Measurements from ENCODE around the gene FXN.

FXN gene

GRCh38 chr9:69066955-69067354 lies 31.4 kb downstream of the FXN start:
- no peak for ATAC-seq (ENCODE audit: insufficient read depth, low read depth)

DNA sequence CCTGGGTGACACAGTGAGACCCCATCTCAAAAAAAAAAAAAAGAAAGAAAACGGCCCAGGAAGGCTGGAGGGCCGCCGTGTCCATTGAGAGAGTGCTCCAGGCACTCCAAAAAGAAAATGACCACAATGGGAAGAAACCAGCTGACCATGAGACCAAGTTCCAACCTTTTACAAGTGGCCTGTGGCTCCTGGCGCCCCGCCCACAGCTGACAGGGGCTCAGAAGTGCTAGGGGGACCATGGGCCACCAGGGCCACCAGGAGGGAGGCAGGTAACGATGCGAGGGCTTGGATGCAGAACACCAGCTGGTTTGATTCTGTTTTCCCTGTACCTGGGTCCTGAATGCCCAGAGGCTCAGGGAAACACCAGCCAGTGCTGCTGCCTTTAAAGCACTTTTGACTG lies 34.6 kb downstream of the FXN start:
- Histone ChIP-seq H3K36me3 (ENCODE audit: insufficient read depth, low read length) (peaks cover 19% of the 10 kb centered on the region; the same call in 1 of the 2 replicates), H2AFZ (ENCODE audit: low read depth, low read length) (no peak overlapping the region), H3K9me3 (ENCODE audit: insufficient read depth, low read length, severe bottlenecking) (no peaks in the 10 kb centered on the region), H4K20me1 (ENCODE audit: insufficient read depth, low read length) (no peaks in the 10 kb centered on the region), H3K9ac (ENCODE audit: low read depth, low read length) (no peak overlapping the region), H3K4me2 (ENCODE audit: insufficient read depth, low read length) (no peak overlapping the region), H3K79me2 (ENCODE audit: insufficient read depth, low read length) (no peaks in the 10 kb centered on the region), H3K27me3 (ENCODE audit: insufficient read depth, low read length, poor library complexity) (no peaks in the 10 kb centered on the region), H3K4me1 (ENCODE audit: insufficient read depth, low read length) (no peaks in the 10 kb centered on the region), H3K4me3 (ENCODE audit: low read depth in 1 of 2, low read length in 2 of 2) (no peak overlapping the region), H3K27ac (ENCODE audit: low read length) (no peak overlapping the region)
- ATAC-seq (ENCODE audit: insufficient read depth, low read depth): no peak
- DNase-seq: no peak
- TF ChIP-seq EZH2 (IDR thresholded peaks at IDR 0.05; ENCODE audit: borderline replicate concordance, low read depth, low read length, severe bottlenecking): no peak
- TF ChIP-seq CTCF (IDR thresholded peaks at IDR 0.05; ENCODE audit: borderline replicate concordance, extremely low read depth, low read length, poor library complexity, severe bottlenecking): no peak

More at GRCh38 chr9:69066955-69067354, 31.4 kb downstream of the FXN start:
- Histone ChIP-seq H3K27me3 (ENCODE audit: insufficient read depth, low read length, poor library complexity) (no peaks in the 10 kb centered on the region), H3K9me3 (ENCODE audit: insufficient read depth, low read length, severe bottlenecking) (no peaks in the 10 kb centered on the region), H3K4me1 (ENCODE audit: insufficient read depth, low read length) (no peaks in the 10 kb centered on the region), H3K9ac (ENCODE audit: low read depth, low read length) (no peak overlapping the region), H4K20me1 (ENCODE audit: insufficient read depth, low read length) (no peaks in the 10 kb centered on the region), H3K27ac (ENCODE audit: low read length) (no peak overlapping the region), H3K79me2 (ENCODE audit: insufficient read depth, low read length) (no peaks in the 10 kb centered on the region), H3K4me3 (ENCODE audit: low read depth in 1 of 2, low read length in 2 of 2) (no peak overlapping the region), H3K36me3 (ENCODE audit: insufficient read depth, low read length) (peaks cover 23% of the 10 kb centered on the region; the same call in 1 of the 2 replicates), H2AFZ (ENCODE audit: low read depth, low read length) (no peak overlapping the region), H3K4me2 (ENCODE audit: insufficient read depth, low read length) (no peak overlapping the region)
- no peak for TF ChIP-seq EZH2 (IDR thresholded peaks at IDR 0.05; ENCODE audit: borderline replicate concordance, low read depth, low read length, severe bottlenecking)
- TF ChIP-seq CTCF (IDR thresholded peaks at IDR 0.05; ENCODE audit: borderline replicate concordance, extremely low read depth, low read length, poor library complexity, severe bottlenecking): no peak
- no peak for DNase-seq

- Histone ChIP-seq H3K4me1 (ENCODE audit: insufficient read depth, low read length) (no peaks in the 10 kb centered on the region), H3K27ac (ENCODE audit: low read length) (no peak overlapping the region), H3K9me3 (ENCODE audit: insufficient read depth, low read length, severe bottlenecking) (no peaks in the 10 kb centered on the region), H2AFZ (ENCODE audit: low read depth, low read length) (no peak overlapping the region), H4K20me1 (ENCODE audit: insufficient read depth, low read length) (no peaks in the 10 kb centered on the region), H3K4me3 (ENCODE audit: low read depth in 1 of 2, low read length in 2 of 2) (no peak overlapping the region), H3K9ac (ENCODE audit: low read depth, low read length) (no peak overlapping the region), H3K4me2 (ENCODE audit: insufficient read depth, low read length) (no peak overlapping the region), H3K36me3 (ENCODE audit: insufficient read depth, low read length) (peaks cover 19% of the 10 kb centered on the region; the same call in 1 of the 2 replicates), H3K79me2 (ENCODE audit: insufficient read depth, low read length) (no peaks in the 10 kb centered on the region), H3K27me3 (ENCODE audit: insufficient read depth, low read length, poor library complexity) (no peaks in the 10 kb centered on the region)
- DNase-seq: no peak
- TF ChIP-seq CTCF (IDR thresholded peaks at IDR 0.05; ENCODE audit: borderline replicate concordance, extremely low read depth, low read length, poor library complexity, severe bottlenecking): no peak
- TF ChIP-seq EZH2 (IDR thresholded peaks at IDR 0.05; ENCODE audit: borderline replicate concordance, low read depth, low read length, severe bottlenecking): no peak
- ATAC-seq (ENCODE audit: insufficient read depth, low read depth): no peak
These were observed 35.5 kb downstream of the FXN start for GRCh38 chr9:69071059-69071458.

- H4K20me1 ChIP-seq (ENCODE audit: insufficient read depth, low read length): no peaks in the 10 kb centered on the region
- H3K27ac ChIP-seq (ENCODE audit: low read length): no peak overlapping the region
- H2AFZ ChIP-seq (ENCODE audit: low read depth, low read length): no peak overlapping the region
- H3K4me2 ChIP-seq (ENCODE audit: insufficient read depth, low read length): no peak overlapping the region
- H3K9me3 ChIP-seq (ENCODE audit: insufficient read depth, low read length, severe bottlenecking): no peaks in the 10 kb centered on the region
- ATAC-seq (ENCODE audit: insufficient read depth, low read depth) (no peak), DNase-seq (no peak)
- peaks cover 4% of the 10 kb centered on the region; the same call in 1 of the 2 replicates for H3K36me3 ChIP-seq (ENCODE audit: insufficient read depth, low read length)
- no peak overlapping the region for H3K9ac ChIP-seq (ENCODE audit: low read depth, low read length)
- TF ChIP-seq EZH2 (IDR thresholded peaks at IDR 0.05; ENCODE audit: borderline replicate concordance, low read depth, low read length, severe bottlenecking) (no peak), CTCF (IDR thresholded peaks at IDR 0.05; ENCODE audit: borderline replicate concordance, extremely low read depth, low read length, poor library complexity, severe bottlenecking) (no peak)
- no peaks in the 10 kb centered on the region for H3K79me2 ChIP-seq (ENCODE audit: insufficient read depth, low read length)
- no peaks in the 10 kb centered on the region for H3K4me1 ChIP-seq (ENCODE audit: insufficient read depth, low read length)
- H3K4me3 ChIP-seq (ENCODE audit: low read depth in 1 of 2, low read length in 2 of 2): no peak overlapping the region
- no peaks in the 10 kb centered on the region for H3K27me3 ChIP-seq (ENCODE audit: insufficient read depth, low read length, poor library complexity)
These were observed 37.6 kb downstream of the FXN start for GRCh38 chr9:69073103-69073502.

Data from DND-41 (cell line).